CD4-positive, alpha-beta memory T cell (primary cell): ENCODE data around the gene ADGRD1. TPM values are rescaled to one million over a fixed set of nuclear protein-coding genes. Genes with fewer than 3 reads are reported as not detected.

Experiments
- CTCF ChIA-PET: fragments of 350-600 bp; sonication (Branson Sonifier 250); formaldehyde crosslinking; loops from one replicate; lab custom pipeline; 2021; ENCODE audit warnings: inconsistent platforms; ENCODE audit not compliant: partially characterized antibody; lab: Charles Lee
- POLR2A ChIA-PET: fragments of 350-600 bp; sonication (Branson Sonifier 250); formaldehyde crosslinking; loops from one replicate; lab custom pipeline; 2021; ENCODE audit not compliant: partially characterized antibody; lab: Charles Lee
- DNase-seq, 5 donors: peaks; one replicate each; pipeline versions ENCODE4 v3.0.0 to v3.0.0-alpha.2; 2020 to 2022; ENCODE audit warnings: mixed read lengths in 1 of 5
- H3K27ac ChIP-seq: one replicate; pipeline ENCODE4 v1.7.0; 2013; ENCODE audit warnings: low read depth, low read length
- H3K27me3 ChIP-seq: 2 replicates; pipeline ENCODE4 v1.7.0; 2013; ENCODE audit warnings: mild to moderate bottlenecking, low read length, moderate library complexity; ENCODE audit not compliant: insufficient read depth
- H3K36me3 ChIP-seq: 2 replicates; pipeline ENCODE4 v1.7.0; 2013; ENCODE audit warnings: mild to moderate bottlenecking, low read length, moderate library complexity; ENCODE audit not compliant: insufficient read depth
- H3K4me1 ChIP-seq: 2 replicates; pipeline ENCODE4 v1.7.0; 2013; ENCODE audit warnings: mild to moderate bottlenecking, low read length, moderate library complexity; ENCODE audit not compliant: insufficient read depth
- H3K4me3 ChIP-seq, 2 donors: one replicate each; pipeline ENCODE4 v1.7.0; 2013; ENCODE audit warnings: low read length in 2 of 2, mild to moderate bottlenecking in 1 of 2
- H3K9me3 ChIP-seq, 2 donors: one replicate each; pipeline ENCODE4 v1.7.0; 2013; ENCODE audit warnings: low read length in 2 of 2, control low read depth in 1 of 2; ENCODE audit not compliant: control insufficient read depth in 1 of 2
- H3K27ac Mint-ChIP-seq, 7 donors: one replicate each; pipeline ENCODE4 v1.8.0; 2020 to 2021; ENCODE audit warnings: mixed read lengths in 7 of 7, mild to moderate bottlenecking in 6 of 7, inconsistent platforms in 3 of 7, moderate library complexity in 3 of 7
- H3K27me3 Mint-ChIP-seq, 2 donors: one replicate each; pipeline ENCODE4 v1.8.0; 2020 to 2021; ENCODE audit warnings: mixed read lengths in 2 of 2
- H3K36me3 Mint-ChIP-seq, 2 donors: one replicate each; pipeline ENCODE4 v1.8.0; 2020 to 2021; ENCODE audit warnings: mixed read lengths in 2 of 2, inconsistent platforms in 1 of 2, mild to moderate bottlenecking in 1 of 2
- H3K4me1 Mint-ChIP-seq, 4 donors: one replicate each; pipeline ENCODE4 v1.8.0; 2020 to 2021; ENCODE audit warnings: mixed read lengths in 4 of 4, mild to moderate bottlenecking in 1 of 4
- H3K4me3 Mint-ChIP-seq, 8 donors: one replicate each; pipeline ENCODE4 v1.8.0; 2020 to 2021; ENCODE audit warnings: mixed read lengths in 8 of 8, mild to moderate bottlenecking in 7 of 8, moderate library complexity in 6 of 8, inconsistent platforms in 3 of 8
- H3K9me3 Mint-ChIP-seq, 8 donors: one replicate each; pipeline ENCODE4 v1.8.0; 2020 to 2021; ENCODE audit warnings: mixed read lengths in 8 of 8, mild to moderate bottlenecking in 5 of 8, inconsistent platforms in 3 of 8, moderate library complexity in 1 of 8
- intact Hi-C: fragments of 100-400 bp; cut with micrococcal nuclease; formaldehyde crosslinking; loops from one replicate; pipeline ENCODE4 v1.15.1; 2023
- polyA plus RNA-seq, 2 donors: library from polyadenylated mRNA; unstranded; fragments of 300-500 nt; fragmentation: Illumina TruSeq; gene quantifications; one replicate each; pipeline ENCODE4 v1.2.3, GENCODE V29; 2021
- total RNA-seq, 2 experiments: library from RNA; stranded (reverse); gene quantifications; one replicate each; pipeline ENCODE4 v1.2.3, GENCODE V29; 2021

Gene ADGRD1
- total and polyA plus RNA-seq, 4 experiments from 2014 or later, result not detected

DNA sequence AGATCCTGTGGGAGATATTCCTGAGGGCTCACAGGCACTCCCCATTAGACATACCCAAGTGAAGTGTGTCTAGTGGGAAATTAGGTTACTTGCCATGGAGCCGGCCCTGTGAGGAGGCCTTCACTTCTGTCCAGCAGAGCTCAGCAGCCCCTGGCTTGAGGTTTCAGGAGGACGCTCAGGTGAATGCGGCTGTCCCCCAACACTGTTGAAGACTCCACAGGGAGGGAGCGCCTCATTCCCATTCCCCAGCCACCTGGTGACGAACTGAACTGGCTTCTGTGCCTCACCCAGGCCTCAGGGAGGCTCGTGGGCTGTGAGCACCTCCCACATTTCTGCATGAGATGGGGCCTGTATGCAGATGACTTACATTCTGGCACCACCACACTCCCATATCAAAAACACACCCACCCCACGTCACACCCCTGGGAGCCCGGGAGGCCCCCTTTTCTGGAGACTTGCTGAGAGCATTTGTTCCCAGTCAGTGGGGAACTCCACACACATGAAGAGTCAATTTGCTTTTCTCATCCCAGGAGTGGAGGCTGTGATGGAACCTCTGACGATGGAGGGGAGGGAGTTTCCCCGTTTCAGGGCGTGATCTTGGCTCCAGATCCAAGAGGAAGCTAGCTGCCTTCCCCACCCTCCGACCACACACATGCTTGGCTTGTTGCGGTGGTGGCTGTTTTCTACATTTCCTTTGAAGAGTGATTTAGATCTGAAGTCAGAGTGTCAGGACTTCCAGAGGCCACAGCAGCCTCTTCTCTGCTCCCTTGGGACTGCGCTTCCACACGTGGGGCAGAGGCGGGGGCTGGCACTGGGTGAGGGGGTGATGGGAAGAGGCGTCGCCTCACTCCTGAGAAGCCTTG is 120.7 kb downstream of the ADGRD1 start:
- Histone ChIP-seq H3K27ac (no peak overlapping the region), H3K4me1 (no peaks in the 10 kb centered on the region), H3K4me3 (no peak overlapping the region), H3K36me3 (no peaks in the 10 kb centered on the region), H3K27me3 (no peaks in the 10 kb centered on the region), H3K9me3 (no peaks in the 10 kb centered on the region)
- no peak for DNase-seq
- CTCF ChIA-PET, result no interaction called here
- intact Hi-C loops, result no loop called here
- no peaks in the 10 kb centered on the region for H3K36me3 Mint-ChIP-seq
- POLR2A ChIA-PET, result no interaction called here
- H3K4me1 Mint-ChIP-seq, result no peaks in the 10 kb centered on the region
- no peak overlapping the region for H3K27ac Mint-ChIP-seq
- no peak overlapping the region for H3K4me3 Mint-ChIP-seq
- H3K9me3 Mint-ChIP-seq, result peaks cover 0 to 4% (median 0%) of the 10 kb centered on the region in 8 donors
- H3K27me3 Mint-ChIP-seq, result peaks cover under 1 to 2% of the 10 kb centered on the region in 2 donors

- intact Hi-C loops, result no loop called here
- Mint-ChIP-seq H3K9me3 (peaks cover 0 to 4% (median 0%) of the 10 kb centered on the region in 8 donors), H3K4me1 (no peaks in the 10 kb centered on the region), H3K27me3 (peaks cover 0 to 2% of the 10 kb centered on the region in 2 donors), H3K36me3 (no peaks in the 10 kb centered on the region), H3K4me3 (no peak overlapping the region), H3K27ac (no peak overlapping the region)
- H3K4me1 ChIP-seq, result no peaks in the 10 kb centered on the region
- CTCF ChIA-PET, result no interaction called here
- H3K27me3 ChIP-seq, result no peaks in the 10 kb centered on the region
- H3K27ac ChIP-seq, result no peak overlapping the region
- DNase-seq, result no peak
- H3K9me3 ChIP-seq, result no peaks in the 10 kb centered on the region
- no peaks in the 10 kb centered on the region for H3K36me3 ChIP-seq
- no peak overlapping the region for H3K4me3 ChIP-seq
- POLR2A ChIA-PET, result no interaction called here
Observed at GRCh38 chr12:131075194-131075593, 121.5 kb downstream of the ADGRD1 start.

GRCh38 chr12:131075611-131076010 is 121.9 kb downstream of the ADGRD1 start:
- H3K4me1 Mint-ChIP-seq, result no peaks in the 10 kb centered on the region
- Histone ChIP-seq H3K4me3 (no peak overlapping the region), H3K27me3 (no peaks in the 10 kb centered on the region), H3K36me3 (no peaks in the 10 kb centered on the region), H3K27ac (no peak overlapping the region), H3K4me1 (no peaks in the 10 kb centered on the region), H3K9me3 (no peaks in the 10 kb centered on the region)
- no peak for DNase-seq
- peaks cover 0 to 4% (median 0%) of the 10 kb centered on the region in 8 donors for H3K9me3 Mint-ChIP-seq
- intact Hi-C loops, result no loop called here
- CTCF ChIA-PET, result no interaction called here
- POLR2A ChIA-PET, result no interaction called here
- H3K27me3 Mint-ChIP-seq, result peaks cover 0 to 2% of the 10 kb centered on the region in 2 donors
- H3K36me3 Mint-ChIP-seq, result no peaks in the 10 kb centered on the region
- H3K4me3 Mint-ChIP-seq, result no peak overlapping the region
- no peak overlapping the region for H3K27ac Mint-ChIP-seq

DNA sequence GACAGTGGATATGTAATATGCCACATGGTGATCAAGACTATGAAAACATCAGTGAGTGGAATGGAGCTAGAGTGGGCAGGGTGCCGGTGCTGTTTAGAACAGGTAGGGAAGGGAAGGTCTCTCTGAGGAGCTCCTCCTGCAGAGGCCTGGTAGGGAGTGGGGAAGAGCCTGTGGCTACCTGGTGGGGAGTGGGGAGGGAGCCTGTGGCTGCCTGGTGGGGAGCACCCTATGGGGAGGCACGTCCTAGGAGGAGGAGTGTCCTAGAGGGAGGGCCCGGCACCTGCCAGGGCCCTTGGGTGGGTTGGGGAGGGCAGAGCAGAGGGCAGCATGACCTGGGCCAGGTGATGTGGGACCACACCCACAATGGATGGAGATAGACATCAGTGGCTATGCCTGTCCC is 122.6 kb downstream of the ADGRD1 start:
- no peak overlapping the region for H3K27ac Mint-ChIP-seq
- intact Hi-C loops, result no loop called here

GRCh38 chr12:131076791-131077747 is 123.4 kb downstream of the ADGRD1 start:
- no peaks in the 10 kb centered on the region for H3K27me3 ChIP-seq
- intact Hi-C loops, result no loop called here
- Mint-ChIP-seq H3K9me3 (peaks cover 0 to 4% (median 0%) of the 10 kb centered on the region in 8 donors), H3K4me1 (no peaks in the 10 kb centered on the region), H3K27ac (no peak overlapping the region), H3K4me3 (no peak overlapping the region), H3K36me3 (no peaks in the 10 kb centered on the region), H3K27me3 (peaks cover 0 to 2% of the 10 kb centered on the region in 2 donors)
- no peaks in the 10 kb centered on the region for H3K9me3 ChIP-seq
- CTCF ChIA-PET, result interaction anchor here (0.6 kb wide), 1 partner anchor 20 kb away, joined by 3 read pairs; no protein-coding TSS in a partner anchor
- no peak overlapping the region for H3K4me3 ChIP-seq
- H3K27ac ChIP-seq, result no peak overlapping the region
- no peaks in the 10 kb centered on the region for H3K4me1 ChIP-seq
- POLR2A ChIA-PET, result no interaction called here
- H3K36me3 ChIP-seq, result no peaks in the 10 kb centered on the region
- DNase-seq, result no peak

More for the DNA sequence above, 122.6 kb downstream of the ADGRD1 start:
- CTCF ChIA-PET, result no interaction called here
- Mint-ChIP-seq H3K27me3 (peaks cover 0 to 2% of the 10 kb centered on the region in 2 donors), H3K9me3 (peaks cover 0 to 4% (median 0%) of the 10 kb centered on the region in 8 donors), H3K4me1 (no peaks in the 10 kb centered on the region), H3K36me3 (no peaks in the 10 kb centered on the region), H3K4me3 (no peak overlapping the region)
- H3K27ac ChIP-seq, result no peak overlapping the region
- DNase-seq, result no peak
- H3K27me3 ChIP-seq, result no peaks in the 10 kb centered on the region
- no peak overlapping the region for H3K4me3 ChIP-seq
- no peaks in the 10 kb centered on the region for H3K9me3 ChIP-seq
- no peaks in the 10 kb centered on the region for H3K36me3 ChIP-seq
- H3K4me1 ChIP-seq, result no peaks in the 10 kb centered on the region
- POLR2A ChIA-PET, result no interaction called here

DNA sequence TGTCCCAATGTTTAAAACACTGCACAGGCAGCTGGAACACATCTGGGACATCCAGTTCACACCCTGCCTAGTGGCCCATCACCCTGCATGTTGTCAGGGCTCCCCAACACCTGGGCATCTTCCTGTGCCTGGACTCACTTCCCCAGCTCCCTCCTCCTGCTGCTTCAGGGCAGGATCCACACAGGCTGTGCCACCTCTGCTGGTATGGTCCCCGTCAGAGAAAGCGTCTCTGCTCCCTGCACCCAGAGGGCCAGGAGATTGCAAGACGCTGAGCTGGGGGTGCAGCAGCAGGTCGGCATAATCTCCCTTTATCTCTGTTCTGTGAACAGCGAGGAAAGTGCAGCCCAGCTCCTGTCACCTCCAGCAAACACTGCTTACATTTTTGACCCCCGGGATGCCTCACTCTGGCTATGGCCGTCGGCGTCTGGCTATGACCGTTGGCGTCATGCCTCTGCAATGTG is 124.3 kb downstream of the ADGRD1 start:
- no peaks in the 10 kb centered on the region for H3K4me1 ChIP-seq
- no peak overlapping the region for H3K4me3 ChIP-seq
- POLR2A ChIA-PET, result no interaction called here
- H3K36me3 ChIP-seq, result no peaks in the 10 kb centered on the region
- no peak for DNase-seq
- H3K27ac ChIP-seq, result no peak overlapping the region
- H3K9me3 ChIP-seq, result no peaks in the 10 kb centered on the region
- Mint-ChIP-seq H3K4me1 (no peaks in the 10 kb centered on the region), H3K36me3 (no peaks in the 10 kb centered on the region), H3K27ac (no peak overlapping the region), H3K9me3 (peaks cover 0 to 4% (median 0%) of the 10 kb centered on the region in 8 donors), H3K4me3 (no peak overlapping the region), H3K27me3 (peaks cover 0 to 3% of the 10 kb centered on the region in 2 donors)
- CTCF ChIA-PET, result no interaction called here
- intact Hi-C loops, result no loop called here
- H3K27me3 ChIP-seq, result no peaks in the 10 kb centered on the region
